ENCODE results near the gene COLEC11. TPM values are rescaled to one million over a fixed set of nuclear protein-coding genes. Genes with fewer than 3 reads are reported as not detected.

Gene COLEC11
- total and polyA plus RNA-seq, 10 donors = 0.64 to 8.0 (median 3.1) TPM

GRCh38 chr2:3587432-3587831 lies 7.5 kb upstream of the COLEC11 start:
- H3K9me3 ChIP-seq = no peaks in the 10 kb centered on the region
- peaks cover 0 to 40% (median 14%) of the 10 kb centered on the region in 6 donors for H3K36me3 ChIP-seq
- intact Hi-C loops (cut with DNase I; ENCODE audit: low total_unique reads) = no loop called here
- H3K4me3 ChIP-seq = no peak overlapping the region
- no peaks in the 10 kb centered on the region for H3K27me3 ChIP-seq (replicated peaks in 1 of 7)
- WGBS, 5 donors = 88 to 97% (median 91%) methylated on average over 6 of the region's 6 CpGs
- H3K4me1 ChIP-seq = peaks cover 0 to 12% (median 0%) of the 10 kb centered on the region in 6 donors
- DNase-seq = no peak
- TF ChIP-seq POLR2A (IDR thresholded peaks at IDR 0.05) (no peak), CTCF (IDR thresholded peaks at IDR 0.05 in 8 of 11, conservative IDR thresholded peaks at IDR 0.05 in 3 of 11) (no peak), POLR2AphosphoS5 (IDR thresholded peaks at IDR 0.05) (no peak)
- H3K27ac ChIP-seq = peak overlapping the region in 1 of 8 donors; percentile 80

DNA sequence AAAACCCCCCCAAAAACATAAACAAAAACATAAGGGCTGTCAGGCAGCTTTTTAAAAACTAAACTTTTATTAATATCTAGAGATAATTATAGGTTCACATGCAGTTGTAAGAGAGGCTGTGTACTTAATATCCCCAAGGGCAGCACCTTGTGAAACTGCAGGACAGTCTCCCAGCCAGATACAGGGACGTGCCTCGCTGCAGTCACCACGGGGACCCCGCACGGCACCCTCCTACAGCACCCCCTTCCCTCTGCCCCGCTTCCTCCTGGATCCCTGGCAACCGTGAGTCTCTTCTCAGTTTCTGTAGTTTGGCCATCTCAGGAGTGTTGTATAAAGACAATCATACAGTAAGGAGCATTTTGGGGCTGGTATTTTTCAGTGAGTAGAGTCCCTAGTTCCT lies 6.8 kb upstream of the COLEC11 start:
- H3K4me1 ChIP-seq = peaks cover 0 to 12% (median 0%) of the 10 kb centered on the region in 6 donors
- TF ChIP-seq POLR2A (IDR thresholded peaks at IDR 0.05) (no peak), POLR2AphosphoS5 (IDR thresholded peaks at IDR 0.05) (no peak), CTCF (IDR thresholded peaks at IDR 0.05 in 8 of 11, conservative IDR thresholded peaks at IDR 0.05 in 3 of 11) (no peak)
- H3K27ac ChIP-seq = no peak overlapping the region
- intact Hi-C loops (cut with DNase I; ENCODE audit: low total_unique reads) = no loop called here
- no peak for DNase-seq
- no peak overlapping the region for H3K4me3 ChIP-seq
- peaks cover 0 to 33% (median 9%) of the 10 kb centered on the region in 6 donors for H3K36me3 ChIP-seq
- H3K27me3 ChIP-seq (replicated peaks in 1 of 7) = no peaks in the 10 kb centered on the region
- no peaks in the 10 kb centered on the region for H3K9me3 ChIP-seq
- 80 to 95% (median 90%) methylated on average over 7 of the region's 7 CpGs for WGBS, 5 donors

GRCh38 chr2:3589086-3589485 lies 5.8 kb upstream of the COLEC11 start:
- H3K4me1 ChIP-seq = peaks cover 0 to 12% (median 0%) of the 10 kb centered on the region in 6 donors
- TF ChIP-seq POLR2AphosphoS5 (IDR thresholded peaks at IDR 0.05) (no peak), CTCF (IDR thresholded peaks at IDR 0.05 in 8 of 11, conservative IDR thresholded peaks at IDR 0.05 in 3 of 11) (no peak), POLR2A (IDR thresholded peaks at IDR 0.05) (no peak)
- DNase-seq = no peak
- 90 to 94% (median 91%) methylated on average over 11 of the region's 11 CpGs for WGBS, 5 donors
- no peaks in the 10 kb centered on the region for H3K9me3 ChIP-seq
- intact Hi-C loops (cut with DNase I; ENCODE audit: low total_unique reads) = no loop called here
- H3K4me3 ChIP-seq = no peak overlapping the region
- H3K27me3 ChIP-seq (replicated peaks in 1 of 7) = no peaks in the 10 kb centered on the region
- H3K36me3 ChIP-seq = peaks cover 0 to 23% (median 3%) of the 10 kb centered on the region in 6 donors
- H3K27ac ChIP-seq = no peak overlapping the region

DNA sequence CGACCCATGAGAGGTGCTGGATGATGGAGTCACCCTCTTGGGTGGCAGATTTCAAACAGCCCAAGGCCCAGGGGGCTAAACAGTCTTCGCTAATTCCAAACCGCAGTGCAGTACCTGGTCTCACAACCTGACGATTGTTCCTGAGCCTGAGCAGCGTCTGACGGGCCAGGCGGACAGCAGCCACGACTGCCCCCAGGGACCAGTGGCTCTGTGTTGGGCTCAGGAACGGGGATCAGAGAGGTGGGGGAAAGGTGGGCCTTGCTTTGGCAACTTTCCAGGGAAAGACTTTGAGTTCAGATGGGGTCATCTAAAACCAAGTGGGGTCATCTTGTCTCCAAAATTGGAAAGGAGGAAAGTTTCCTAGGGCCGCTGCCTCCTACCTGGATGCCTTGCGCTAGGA lies 492 bp downstream of the COLEC11 start:
- no peak for DNase-seq
- Histone ChIP-seq H3K27me3 (replicated peaks in 1 of 7) (peaks cover 0 to 8% (median 0%) of the 10 kb centered on the region in 7 donors), H3K9me3 (no peaks in the 10 kb centered on the region), H3K36me3 (no peaks in the 10 kb centered on the region), H3K4me1 (peaks cover 0 to 12% (median 0%) of the 10 kb centered on the region in 6 donors), H3K27ac (peak overlapping the region in 1 of 8 donors; percentile 41), H3K4me3 (peak overlapping the region in 1 of 8 donors; percentile 17)
- intact Hi-C loops (cut with DNase I; ENCODE audit: low total_unique reads) = no loop called here
- TF ChIP-seq CTCF (IDR thresholded peaks at IDR 0.05 in 8 of 11, conservative IDR thresholded peaks at IDR 0.05 in 3 of 11) = no peak
- no peak for TF ChIP-seq POLR2A (IDR thresholded peaks at IDR 0.05)
- TF ChIP-seq POLR2AphosphoS5 (IDR thresholded peaks at IDR 0.05) = no peak
- WGBS, 5 donors = 82 to 100% (median 93%) methylated on average over 9 to 11 of the region's 11 CpGs

Data from spleen (tissue), 11 donors.